ENCODE results near the gene NCBP1.
"Not testable (repeated sequence)": the region's sequence is repeated elsewhere in the genome, so short reads cannot be mapped to it uniquely, and the experiment has no call there.

NCBP1 gene

DNA sequence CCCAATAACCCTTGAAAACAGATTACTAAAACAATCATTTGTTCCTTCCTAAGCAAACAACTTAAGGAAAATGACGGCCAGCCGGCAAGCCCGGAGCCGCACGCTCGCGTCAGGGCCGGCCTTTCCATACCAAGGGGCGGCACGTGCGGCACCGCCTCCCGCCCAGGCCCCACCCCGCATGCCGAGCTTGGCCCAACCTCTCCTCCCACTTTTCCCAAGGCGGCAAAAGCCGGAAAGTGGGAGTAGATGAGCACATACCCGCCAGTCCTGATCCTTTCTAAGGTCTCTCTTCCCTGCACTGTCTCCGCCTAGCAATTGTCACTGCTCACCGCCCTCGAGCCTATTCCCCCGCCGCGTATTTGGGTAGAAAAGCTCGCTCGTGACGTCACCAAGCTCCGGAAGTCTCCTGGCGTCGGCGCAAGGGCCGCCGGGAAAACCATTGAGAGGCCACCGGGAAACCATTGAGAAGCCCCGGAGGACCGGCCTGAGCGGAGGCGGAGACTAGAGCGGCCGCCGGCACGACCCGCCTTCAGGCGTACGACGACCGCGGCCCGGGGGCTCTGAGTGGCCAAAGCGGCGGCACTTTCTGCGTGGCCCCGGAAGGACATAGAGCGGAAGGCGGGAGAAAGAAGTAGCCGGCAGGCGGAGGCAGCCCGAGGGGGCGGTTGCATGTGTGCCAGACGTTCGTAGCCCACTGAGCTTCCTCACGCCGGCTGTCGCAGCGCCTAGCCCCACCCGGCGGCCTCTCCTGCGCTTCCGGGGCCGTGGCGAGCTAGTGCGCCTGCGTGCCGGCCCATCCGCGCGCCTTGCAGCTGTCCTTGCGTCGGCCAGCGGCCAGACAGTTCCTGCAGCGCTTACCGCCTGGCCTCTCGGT, at the start of gene NCBP1, which contains the start of gene TSTD2:
Gene NCBP1 (plus strand): TSS at position 837 of the 874 bp plus-strand sequence. CDS start 61 bp downstream, outside the sequence.
Gene TSTD2 (minus strand): TSS at position 384 of the 874 bp plus-strand sequence. CDS start 5,806 bp downstream, outside the sequence.
- Histone ChIP-seq H3K27ac (peak within 1 kb of the TSS; percentile 100), H3K36me3 (ENCODE audit: insufficient read depth, low read length) (no peaks in the 10 kb centered on the region), H3K9me3 (ENCODE audit: low read depth, low read length) (no peaks in the 10 kb centered on the region), H3K4me3 (peak within 1 kb of the TSS; percentile 100), H3K9ac (ENCODE audit: insufficient read length) (peak within 1 kb of the TSS; percentile 97)
- TF ChIP-seq POLR2AphosphoS5 (IDR thresholded peaks at IDR 0.05; ENCODE audit: borderline replicate concordance, low read depth, low read length) = peak; percentile 80
- peak; percentile 76 for TF ChIP-seq FOXP2 (optimal IDR thresholded peaks at IDR 0.05; ENCODE audit: control extremely low read depth, extremely low read length, insufficient read depth)
- TF ChIP-seq EZH2 (IDR thresholded peaks at IDR 0.05) = no peak
- DNase-seq (ENCODE audit: low read depth, low spot score) = peak; percentile 84

GRCh38 chr9:97584778-97585177, 48.8 kb upstream of the NCBP1 start:
- H3K9ac ChIP-seq (ENCODE audit: insufficient read length); H3K9me3 ChIP-seq (ENCODE audit: low read depth, low read length); H3K4me3 ChIP-seq; H3K27ac ChIP-seq; DNase-seq (ENCODE audit: low read depth, low spot score); H3K36me3 ChIP-seq (ENCODE audit: insufficient read depth, low read length): not testable (repeated sequence)

GRCh38 chr9:97586909-97587308, 46.7 kb upstream of the NCBP1 start:
- not testable (repeated sequence) for H3K4me3 ChIP-seq; H3K9ac ChIP-seq (ENCODE audit: insufficient read length); H3K9me3 ChIP-seq (ENCODE audit: low read depth, low read length); DNase-seq (ENCODE audit: low read depth, low spot score); H3K36me3 ChIP-seq (ENCODE audit: insufficient read depth, low read length); H3K27ac ChIP-seq

DNA sequence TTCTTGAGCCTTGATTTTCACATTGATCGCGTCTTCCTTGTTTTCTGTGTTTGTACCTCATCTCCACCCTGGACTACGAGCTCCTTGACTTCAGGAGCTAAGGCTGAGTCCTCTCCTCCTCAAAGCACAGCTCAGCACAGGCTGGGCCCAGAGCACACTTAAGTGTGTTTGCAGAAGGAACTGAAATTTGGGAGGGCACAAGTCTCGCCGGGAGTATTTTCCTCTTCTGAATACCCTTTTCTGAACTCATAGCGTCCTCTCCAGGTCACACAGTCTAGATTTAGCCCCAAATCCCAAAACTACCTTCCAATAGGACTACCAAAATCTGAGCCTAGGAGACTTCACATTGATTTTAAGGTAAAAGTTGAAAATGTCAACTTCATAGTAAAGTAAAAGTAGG, 42.1 kb upstream of the NCBP1 start:
- Histone ChIP-seq H3K9ac (ENCODE audit: insufficient read length) (no peak overlapping the region), H3K4me3 (no peak overlapping the region), H3K27ac (no peak overlapping the region), H3K36me3 (ENCODE audit: insufficient read depth, low read length) (no peaks in the 10 kb centered on the region), H3K9me3 (ENCODE audit: low read depth, low read length) (no peaks in the 10 kb centered on the region)
- no peak for TF ChIP-seq EZH2 (IDR thresholded peaks at IDR 0.05)
- TF ChIP-seq POLR2AphosphoS5 (IDR thresholded peaks at IDR 0.05; ENCODE audit: borderline replicate concordance, low read depth, low read length) = no peak
- TF ChIP-seq FOXP2 (optimal IDR thresholded peaks at IDR 0.05; ENCODE audit: control extremely low read depth, extremely low read length, insufficient read depth) = no peak
- no peak for DNase-seq (ENCODE audit: low read depth, low spot score)

DNA sequence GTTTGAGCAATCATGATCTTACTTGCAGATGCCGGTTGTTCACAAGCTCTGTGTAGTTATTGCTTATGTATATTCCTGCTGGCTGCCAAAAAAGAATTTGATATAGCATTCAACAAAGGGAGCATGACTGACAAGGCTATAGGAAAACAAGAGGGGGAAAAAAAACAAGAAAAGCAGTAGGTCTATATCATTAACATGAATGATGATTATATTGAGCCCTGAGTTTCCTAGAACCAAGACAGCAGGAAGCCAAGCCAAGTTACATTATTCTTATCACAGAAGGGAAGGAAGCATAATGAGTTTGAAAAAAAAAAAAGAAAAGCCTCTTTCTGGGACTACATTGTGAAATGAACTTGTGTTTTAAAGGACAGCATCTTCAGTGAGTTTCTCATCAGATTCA, 41.5 kb upstream of the NCBP1 start:
- no peaks in the 10 kb centered on the region for H3K36me3 ChIP-seq (ENCODE audit: insufficient read depth, low read length)
- H3K27ac ChIP-seq = no peak overlapping the region
- no peak for DNase-seq (ENCODE audit: low read depth, low spot score)

GRCh38 chr9:97593960-97594359, 39.7 kb upstream of the NCBP1 start:
- Histone ChIP-seq H3K9ac (ENCODE audit: insufficient read length) (no peak overlapping the region), H3K9me3 (ENCODE audit: low read depth, low read length) (no peaks in the 10 kb centered on the region), H3K36me3 (ENCODE audit: insufficient read depth, low read length) (no peaks in the 10 kb centered on the region), H3K4me3 (no peak overlapping the region), H3K27ac (no peak overlapping the region)
- DNase-seq (ENCODE audit: low read depth, low spot score) = no peak
- TF ChIP-seq FOXP2 (optimal IDR thresholded peaks at IDR 0.05; ENCODE audit: control extremely low read depth, extremely low read length, insufficient read depth) (no peak), EZH2 (IDR thresholded peaks at IDR 0.05) (no peak), POLR2AphosphoS5 (IDR thresholded peaks at IDR 0.05; ENCODE audit: borderline replicate concordance, low read depth, low read length) (no peak)

More for the DNA sequence above, 41.5 kb upstream of the NCBP1 start:
- no peak for TF ChIP-seq POLR2AphosphoS5 (IDR thresholded peaks at IDR 0.05; ENCODE audit: borderline replicate concordance, low read depth, low read length)
- TF ChIP-seq EZH2 (IDR thresholded peaks at IDR 0.05) = no peak
- no peak for TF ChIP-seq FOXP2 (optimal IDR thresholded peaks at IDR 0.05; ENCODE audit: control extremely low read depth, extremely low read length, insufficient read depth)
- Histone ChIP-seq H3K9ac (ENCODE audit: insufficient read length) (no peak overlapping the region), H3K4me3 (no peak overlapping the region), H3K9me3 (ENCODE audit: low read depth, low read length) (no peaks in the 10 kb centered on the region)

DNA sequence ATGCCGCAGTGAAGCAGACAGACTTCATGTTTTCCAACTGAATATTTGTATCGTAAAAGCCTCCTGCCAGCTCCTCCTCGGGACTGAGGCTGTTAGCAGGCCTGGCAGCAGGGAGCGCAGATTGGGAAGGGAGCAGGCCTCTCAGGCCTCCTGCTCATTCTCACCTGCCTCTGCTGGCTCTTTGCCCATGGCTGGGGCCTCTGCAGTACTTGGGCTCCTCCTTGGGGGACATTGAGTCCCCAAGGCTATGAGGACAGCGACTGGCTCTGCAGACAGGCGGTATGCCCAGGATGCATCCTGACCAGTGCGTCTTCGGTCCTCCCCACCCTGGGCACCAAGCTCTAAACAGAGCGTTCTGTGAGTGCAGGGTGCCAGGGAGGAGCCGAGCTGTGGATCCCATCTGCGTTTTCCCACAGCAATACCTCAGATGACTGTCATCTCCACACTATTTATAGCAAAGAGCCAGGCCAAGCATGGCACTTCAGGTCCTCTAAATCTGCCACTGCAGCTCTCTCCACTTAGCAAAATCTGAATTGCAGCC, 39.2 kb upstream of the NCBP1 start:
- H3K4me3 ChIP-seq = no peak overlapping the region
- TF ChIP-seq POLR2AphosphoS5 (IDR thresholded peaks at IDR 0.05; ENCODE audit: borderline replicate concordance, low read depth, low read length) = no peak
- TF ChIP-seq EZH2 (IDR thresholded peaks at IDR 0.05) = no peak
- no peak for TF ChIP-seq FOXP2 (optimal IDR thresholded peaks at IDR 0.05; ENCODE audit: control extremely low read depth, extremely low read length, insufficient read depth)
- no peak overlapping the region for H3K27ac ChIP-seq
- H3K9ac ChIP-seq (ENCODE audit: insufficient read length) = no peak overlapping the region
- no peaks in the 10 kb centered on the region for H3K9me3 ChIP-seq (ENCODE audit: low read depth, low read length)
- H3K36me3 ChIP-seq (ENCODE audit: insufficient read depth, low read length) = no peaks in the 10 kb centered on the region
- no peak for DNase-seq (ENCODE audit: low read depth, low spot score)

GRCh38 chr9:97596906-97597305, 36.7 kb upstream of the NCBP1 start:
- no peak for TF ChIP-seq EZH2 (IDR thresholded peaks at IDR 0.05)
- no peak for TF ChIP-seq POLR2AphosphoS5 (IDR thresholded peaks at IDR 0.05; ENCODE audit: borderline replicate concordance, low read depth, low read length)
- TF ChIP-seq FOXP2 (optimal IDR thresholded peaks at IDR 0.05; ENCODE audit: control extremely low read depth, extremely low read length, insufficient read depth) = no peak
- DNase-seq (ENCODE audit: low read depth, low spot score) = no peak
- Histone ChIP-seq H3K4me3 (no peak overlapping the region), H3K9me3 (ENCODE audit: low read depth, low read length) (no peaks in the 10 kb centered on the region), H3K9ac (ENCODE audit: insufficient read length) (no peak overlapping the region), H3K36me3 (ENCODE audit: insufficient read depth, low read length) (peaks cover 11% of the 10 kb centered on the region; the same call in 1 of the 2 replicates), H3K27ac (no peak overlapping the region)
